HK-2 (cell line): ENCODE results near the gene FHDC1.
A peak's percentile ranks its signal among the peaks of the same experiment; 100 is the strongest.

Source experiments
- DNase-seq: peaks from one replicate; pipeline ENCODE4 v3.0.0-alpha.2; 2018; ENCODE audit not compliant: unreplicated experiment

FHDC1 gene

GRCh38 chr4:152936446-152937335, 568 bp downstream of the FHDC1 start:
- DNase-seq, result peak; percentile 58

GRCh38 chr4:152937336-152938236, 1.5 kb downstream of the FHDC1 start:
- DNase-seq, result peak; percentile 45

GRCh38 chr4:152938237-152938947, 2.3 kb downstream of the FHDC1 start:
- DNase-seq, result no peak

GRCh38 chr4:152939621-152940020, 3.5 kb downstream of the FHDC1 start:
- DNase-seq, result no peak

GRCh38 chr4:152940461-152940860, 4.3 kb downstream of the FHDC1 start:
- no peak for DNase-seq

- DNase-seq, result no peak
These were observed 5.3 kb downstream of the FHDC1 start for GRCh38 chr4:152941411-152941810.

- DNase-seq, result no peak
These were observed 6.2 kb downstream of the FHDC1 start for GRCh38 chr4:152942346-152942745.

- no peak for DNase-seq
These were observed 7.5 kb downstream of the FHDC1 start for GRCh38 chr4:152943672-152944071.

GRCh38 chr4:152944666-152945320, 8.7 kb downstream of the FHDC1 start:
- DNase-seq, result no peak

GRCh38 chr4:152945639-152946038, 9.5 kb downstream of the FHDC1 start:
- DNase-seq, result no peak

GRCh38 chr4:152946446-152946845, 10.3 kb downstream of the FHDC1 start:
- DNase-seq, result no peak

- no peak for DNase-seq
These were observed 11.2 kb downstream of the FHDC1 start for GRCh38 chr4:152947311-152947710.

GRCh38 chr4:152949930-152950329, 13.8 kb downstream of the FHDC1 start:
- no peak for DNase-seq

- DNase-seq, result no peak
These were observed 14.5 kb downstream of the FHDC1 start for GRCh38 chr4:152950402-152951274.

GRCh38 chr4:152951348-152951747, 15.2 kb downstream of the FHDC1 start:
- no peak for DNase-seq

- DNase-seq, result no peak
These were observed 17.4 kb downstream of the FHDC1 start for GRCh38 chr4:152953514-152953913.

- DNase-seq, result no peak
These were observed 18.6 kb downstream of the FHDC1 start for GRCh38 chr4:152954741-152955140.

- DNase-seq, result no peak
These were observed 20.0 kb downstream of the FHDC1 start for GRCh38 chr4:152956147-152956546.

GRCh38 chr4:152956650-152957436, 20.7 kb downstream of the FHDC1 start:
- DNase-seq, result peak; percentile 59
